GM13976 (cell line): ENCODE results near the gene IKZF1.

Experiments
- DNase-seq: peaks from one replicate; pipeline ENCODE4 v3.0.0; 2012; ENCODE audit warnings: low spot score
- in situ Hi-C: fragments of 300-500 bp; cut with MboI; formaldehyde crosslinking; loops from one replicate; pipeline ENCODE4 v1.12.0; 2022; ENCODE audit warnings: low sequenced_read_pairs, mixed read lengths, inconsistent platforms; ENCODE audit not compliant: unreplicated experiment
- TF ChIP-seq, protein P1 (sequence below): IDR thresholded peaks from 2 replicates; pipeline ENCODE4 v1.5.1; 2012; ENCODE audit warnings: borderline replicate concordance, mild to moderate bottlenecking; ENCODE audit not compliant: insufficient read depth; ENCODE audit errors: extremely low read depth, missing control alignments, control extremely low read depth

Gene IKZF1

GRCh38 chr7:50281680-50282445, 22.7 kb upstream of the IKZF1 start:
- in situ Hi-C loops, result no loop called here
- peak; percentile 51 for DNase-seq

GRCh38 chr7:50282813-50283605, 21.5 kb upstream of the IKZF1 start:
- no peak for DNase-seq
- in situ Hi-C loops, result no loop called here
- TF ChIP-seq, protein P1, sequence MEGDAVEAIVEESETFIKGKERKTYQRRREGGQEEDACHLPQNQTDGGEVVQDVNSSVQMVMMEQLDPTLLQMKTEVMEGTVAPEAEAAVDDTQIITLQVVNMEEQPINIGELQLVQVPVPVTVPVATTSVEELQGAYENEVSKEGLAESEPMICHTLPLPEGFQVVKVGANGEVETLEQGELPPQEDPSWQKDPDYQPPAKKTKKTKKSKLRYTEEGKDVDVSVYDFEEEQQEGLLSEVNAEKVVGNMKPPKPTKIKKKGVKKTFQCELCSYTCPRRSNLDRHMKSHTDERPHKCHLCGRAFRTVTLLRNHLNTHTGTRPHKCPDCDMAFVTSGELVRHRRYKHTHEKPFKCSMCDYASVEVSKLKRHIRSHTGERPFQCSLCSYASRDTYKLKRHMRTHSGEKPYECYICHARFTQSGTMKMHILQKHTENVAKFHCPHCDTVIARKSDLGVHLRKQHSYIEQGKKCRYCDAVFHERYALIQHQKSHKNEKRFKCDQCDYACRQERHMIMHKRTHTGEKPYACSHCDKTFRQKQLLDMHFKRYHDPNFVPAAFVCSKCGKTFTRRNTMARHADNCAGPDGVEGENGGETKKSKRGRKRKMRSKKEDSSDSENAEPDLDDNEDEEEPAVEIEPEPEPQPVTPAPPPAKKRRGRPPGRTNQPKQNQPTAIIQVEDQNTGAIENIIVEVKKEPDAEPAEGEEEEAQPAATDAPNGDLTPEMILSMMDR, result no peak

More at GRCh38 chr7:50281680-50282445, 22.7 kb upstream of the IKZF1 start:
- TF ChIP-seq, protein P1, result no peak

DNA sequence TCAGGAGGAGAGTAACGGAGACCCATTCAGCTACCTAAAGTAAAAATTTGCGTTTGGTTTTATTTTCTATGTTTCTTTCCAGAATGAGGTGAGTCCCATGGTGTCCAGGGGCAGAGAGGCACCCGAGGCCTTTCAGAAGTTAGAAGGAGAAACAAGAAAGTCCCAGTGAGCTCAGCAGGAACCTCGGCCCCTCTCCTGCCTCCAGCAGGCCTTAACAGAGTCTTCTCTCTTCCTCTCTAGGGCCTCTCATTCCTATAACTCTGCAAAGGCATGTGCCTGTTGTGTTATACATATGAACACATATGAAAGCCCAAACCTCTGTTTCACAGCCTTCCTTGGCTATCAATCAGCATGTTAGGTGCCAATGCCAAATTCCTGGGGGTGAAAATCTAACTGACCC, 20.8 kb upstream of the IKZF1 start:
- DNase-seq, result no peak
- in situ Hi-C loops, result no loop called here
- TF ChIP-seq, protein P1, result no peak

- DNase-seq, result no peak
- in situ Hi-C loops, result no loop called here
- TF ChIP-seq, protein P1, result no peak
Measured at GRCh38 chr7:50284296-50284695, 20.2 kb upstream of the IKZF1 start.

GRCh38 chr7:50285269-50285668, 19.2 kb upstream of the IKZF1 start:
- DNase-seq, result no peak
- TF ChIP-seq, protein P1, result no peak
- in situ Hi-C loops, result no loop called here

GRCh38 chr7:50287129-50287528, 17.4 kb upstream of the IKZF1 start:
- in situ Hi-C loops, result no loop called here
- TF ChIP-seq, protein P1, result no peak
- no peak for DNase-seq
